HepG2 (cell line): ENCODE measurements around the gene U2AF1L4. TPM values are rescaled to one million over a fixed set of nuclear protein-coding genes. Genes with fewer than 3 reads are reported as not detected.
A peak's percentile ranks its signal among the peaks of the same experiment; 100 is the strongest.

Experiments used
- ARNT ChIP-seq: fragments of 450-650 bp; IDR thresholded peaks from 2 replicates; pipeline ENCODE4 v1.6.1; 2017
- IKZF1 ChIP-seq: fragments of 450-650 bp; IDR thresholded peaks from 2 replicates; pipeline ENCODE4 v1.7.1; 2016
- JUNB ChIP-seq: sonication (generic); formaldehyde crosslinking; IDR thresholded peaks from 2 replicates; pipeline ENCODE4 v1.8.0; 2022; ENCODE audit warnings: missing genetic modification reagents, mild to moderate bottlenecking, borderline replicate concordance
- KLF12 ChIP-seq: sonication (generic); formaldehyde crosslinking; IDR thresholded peaks from 2 replicates; pipeline ENCODE4 v1.4.0; 2020; ENCODE audit warnings: missing genetic modification reagents, borderline replicate concordance
- KLF13 ChIP-seq: sonication (generic); formaldehyde crosslinking; IDR thresholded peaks from 2 replicates; pipeline ENCODE4 v1.4.0; 2020; ENCODE audit warnings: mild to moderate bottlenecking, missing genetic modification reagents
- SIN3A ChIP-seq: IDR thresholded peaks from 2 replicates; pipeline ENCODE4 v1.6.1; 2011; ENCODE audit warnings: low read depth, mild to moderate bottlenecking, control low read depth, low read length, borderline replicate concordance
- ZNF10 ChIP-seq: sonication (generic); formaldehyde crosslinking; IDR thresholded peaks from 2 replicates; pipeline ENCODE4 v1.4.0; 2020; ENCODE audit warnings: mild to moderate bottlenecking, low read depth, missing genetic modification reagents, borderline replicate concordance
- ZNF530 ChIP-seq: sonication (generic); formaldehyde crosslinking; IDR thresholded peaks from 2 replicates; pipeline ENCODE4 v1.5.0; 2020; ENCODE audit warnings: low read depth, mild to moderate bottlenecking, missing genetic modification reagents
- polyA plus RNA-seq, 8 experiments: library from polyadenylated mRNA; depleted of rRNA in 3 of 8; stranded (reverse) in 7 of 8; unstranded in 1 of 8; fragments of >200 nt; fragmentation: Illumina TruSeq in 4 of 8; extraction: Trizol in 4 of 8; gene quantifications; 2 replicates each; pipeline versions ENCODE4 v1.2.1 to v1.2.3, GENCODE V29; 2011 to 2016; ENCODE audit warnings: low read depth in 4 of 8, missing spikeins in 1 of 8, mixed read lengths in 1 of 8; ENCODE audit not compliant: insufficient read depth in 1 of 8
- total RNA-seq, 5 experiments: library from RNA; depleted of rRNA; stranded (reverse); fragments of >200 nt; fragmentation: Illumina TruSeq; extraction: Trizol; gene quantifications; 2 replicates each; pipeline ENCODE4 v1.2.3, GENCODE V29; 2016; ENCODE audit warnings: low read depth in 1 of 5
- TF ChIP-seq, protein P1 (sequence below): IDR thresholded peaks from 2 replicates; pipeline ENCODE4 v1.6.1; 2016; ENCODE audit warnings: low read depth, control low read depth
- TF ChIP-seq, protein P2 (sequence below), 2 experiments: sonication (generic) in 1 of 2; formaldehyde crosslinking in 1 of 2; IDR thresholded peaks; 2 replicates each; pipeline versions ENCODE4 v1.4.0 to v1.6.1; 2016 to 2020; ENCODE audit warnings: borderline replicate concordance in 1 of 2, low read depth in 1 of 2, mild to moderate bottlenecking in 1 of 2, missing genetic modification reagents in 1 of 2
- TF ChIP-seq, protein P3 (sequence below): sonication (generic); formaldehyde crosslinking; IDR thresholded peaks from 2 replicates; pipeline ENCODE4 v1.4.0; 2020; ENCODE audit warnings: low read depth, mild to moderate bottlenecking, missing genetic modification reagents
- TF ChIP-seq, protein P4 (sequence below): sonication (generic); formaldehyde crosslinking; IDR thresholded peaks from 2 replicates; pipeline ENCODE4 v1.5.1; 2020; ENCODE audit warnings: mild to moderate bottlenecking, moderate library complexity, missing genetic modification reagents
- TF ChIP-seq, protein P5 (sequence below): sonication (generic); formaldehyde crosslinking; conservative IDR thresholded peaks from 2 replicates; pipeline ENCODE4 v1.4.0; 2020; ENCODE audit warnings: missing genetic modification reagents
- TF ChIP-seq, protein P6 (sequence below), 2 experiments: sonication (generic) in 1 of 2; formaldehyde crosslinking in 1 of 2; IDR thresholded peaks; 2 replicates each; pipeline versions ENCODE4 v1.5.1 to v1.6.1; 2011 to 2020; ENCODE audit warnings: borderline replicate concordance in 1 of 2, low read depth in 1 of 2, low read length in 1 of 2, mild to moderate bottlenecking in 1 of 2, missing genetic modification reagents in 1 of 2, moderate library complexity in 1 of 2

The U2AF1L4 gene
- total and polyA plus RNA-seq, 2 of the 13 experiments (the other 11 are each of a cell fraction or from before 2014, with no cell fraction given), result 7.9 to 15.4 TPM

DNA sequence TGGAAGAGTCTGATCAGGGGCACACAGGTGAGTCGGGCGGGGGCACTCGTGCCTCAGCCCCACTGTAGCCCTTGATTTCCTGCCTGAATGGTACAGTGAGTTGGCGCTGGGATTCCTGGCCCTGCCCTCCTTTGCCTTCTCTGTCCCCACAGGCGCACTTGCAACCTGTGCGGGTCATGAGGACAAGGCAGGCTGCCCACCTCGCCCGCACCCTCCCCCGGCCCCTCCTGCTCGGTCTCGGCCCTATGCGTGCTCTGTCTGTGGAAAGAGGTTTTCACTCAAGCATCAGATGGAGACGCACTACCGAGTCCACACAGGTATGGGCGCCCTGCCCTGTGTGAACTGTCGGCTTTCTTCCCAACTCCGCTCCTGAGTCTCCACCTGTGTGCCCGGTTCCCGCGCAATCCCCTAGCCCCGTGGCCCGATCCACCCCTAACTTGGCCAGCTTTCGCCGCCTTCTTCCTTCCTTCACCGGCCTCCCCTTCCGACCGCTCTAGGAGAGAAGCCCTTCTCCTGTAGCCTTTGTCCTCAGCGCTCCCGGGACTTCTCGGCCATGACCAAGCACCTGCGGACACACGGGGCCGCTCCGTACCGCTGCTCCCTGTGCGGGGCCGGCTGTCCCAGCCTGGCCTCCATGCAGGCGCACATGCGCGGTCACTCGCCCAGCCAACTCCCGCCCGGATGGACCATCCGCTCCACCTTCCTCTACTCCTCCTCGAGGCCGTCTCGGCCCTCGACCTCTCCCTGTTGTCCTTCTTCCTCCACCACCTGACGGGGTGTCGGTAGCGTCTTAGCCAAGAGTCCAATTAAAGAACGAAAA lies 29.0 kb downstream of the U2AF1L4 start (continued):
- no peak for TF ChIP-seq ZNF530 (CRISPR knock-in tag)
- TF ChIP-seq, protein P1, sequence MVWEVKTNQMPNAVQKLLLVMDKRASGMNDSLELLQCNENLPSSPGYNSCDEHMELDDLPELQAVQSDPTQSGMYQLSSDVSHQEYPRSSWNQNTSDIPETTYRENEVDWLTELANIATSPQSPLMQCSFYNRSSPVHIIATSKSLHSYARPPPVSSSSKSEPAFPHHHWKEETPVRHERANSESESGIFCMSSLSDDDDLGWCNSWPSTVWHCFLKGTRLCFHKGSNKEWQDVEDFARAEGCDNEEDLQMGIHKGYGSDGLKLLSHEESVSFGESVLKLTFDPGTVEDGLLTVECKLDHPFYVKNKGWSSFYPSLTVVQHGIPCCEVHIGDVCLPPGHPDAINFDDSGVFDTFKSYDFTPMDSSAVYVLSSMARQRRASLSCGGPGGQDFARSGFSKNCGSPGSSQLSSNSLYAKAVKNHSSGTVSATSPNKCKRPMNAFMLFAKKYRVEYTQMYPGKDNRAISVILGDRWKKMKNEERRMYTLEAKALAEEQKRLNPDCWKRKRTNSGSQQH (CRISPR knock-in tag), result 0 out of 2 replicates have a peak, but pooled peaks have one; percentile 5
- TF ChIP-seq ARNT, result no peak
- TF ChIP-seq KLF13 (CRISPR knock-in tag), result peak; percentile 80; the same call in 1 of the 2 replicates
- TF ChIP-seq, protein P2, sequence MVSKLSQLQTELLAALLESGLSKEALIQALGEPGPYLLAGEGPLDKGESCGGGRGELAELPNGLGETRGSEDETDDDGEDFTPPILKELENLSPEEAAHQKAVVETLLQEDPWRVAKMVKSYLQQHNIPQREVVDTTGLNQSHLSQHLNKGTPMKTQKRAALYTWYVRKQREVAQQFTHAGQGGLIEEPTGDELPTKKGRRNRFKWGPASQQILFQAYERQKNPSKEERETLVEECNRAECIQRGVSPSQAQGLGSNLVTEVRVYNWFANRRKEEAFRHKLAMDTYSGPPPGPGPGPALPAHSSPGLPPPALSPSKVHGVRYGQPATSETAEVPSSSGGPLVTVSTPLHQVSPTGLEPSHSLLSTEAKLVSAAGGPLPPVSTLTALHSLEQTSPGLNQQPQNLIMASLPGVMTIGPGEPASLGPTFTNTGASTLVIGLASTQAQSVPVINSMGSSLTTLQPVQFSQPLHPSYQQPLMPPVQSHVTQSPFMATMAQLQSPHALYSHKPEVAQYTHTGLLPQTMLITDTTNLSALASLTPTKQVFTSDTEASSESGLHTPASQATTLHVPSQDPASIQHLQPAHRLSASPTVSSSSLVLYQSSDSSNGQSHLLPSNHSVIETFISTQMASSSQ (IDR thresholded peaks at IDR 0.05; ENCODE audit: low read depth), result no peak
- TF ChIP-seq, protein P2 (CRISPR knock-in tag; IDR thresholded peaks at IDR 0.05; ENCODE audit: borderline replicate concordance), result no peak
- no peak for TF ChIP-seq KLF12
- TF ChIP-seq, protein P3, sequence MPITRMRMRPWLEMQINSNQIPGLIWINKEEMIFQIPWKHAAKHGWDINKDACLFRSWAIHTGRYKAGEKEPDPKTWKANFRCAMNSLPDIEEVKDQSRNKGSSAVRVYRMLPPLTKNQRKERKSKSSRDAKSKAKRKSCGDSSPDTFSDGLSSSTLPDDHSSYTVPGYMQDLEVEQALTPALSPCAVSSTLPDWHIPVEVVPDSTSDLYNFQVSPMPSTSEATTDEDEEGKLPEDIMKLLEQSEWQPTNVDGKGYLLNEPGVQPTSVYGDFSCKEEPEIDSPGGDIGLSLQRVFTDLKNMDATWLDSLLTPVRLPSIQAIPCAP (CRISPR knock-in tag), result 0 out of 2 replicates have a peak, but pooled peaks have one; percentile 53
- TF ChIP-seq IKZF1, result no peak
- TF ChIP-seq, protein P4, sequence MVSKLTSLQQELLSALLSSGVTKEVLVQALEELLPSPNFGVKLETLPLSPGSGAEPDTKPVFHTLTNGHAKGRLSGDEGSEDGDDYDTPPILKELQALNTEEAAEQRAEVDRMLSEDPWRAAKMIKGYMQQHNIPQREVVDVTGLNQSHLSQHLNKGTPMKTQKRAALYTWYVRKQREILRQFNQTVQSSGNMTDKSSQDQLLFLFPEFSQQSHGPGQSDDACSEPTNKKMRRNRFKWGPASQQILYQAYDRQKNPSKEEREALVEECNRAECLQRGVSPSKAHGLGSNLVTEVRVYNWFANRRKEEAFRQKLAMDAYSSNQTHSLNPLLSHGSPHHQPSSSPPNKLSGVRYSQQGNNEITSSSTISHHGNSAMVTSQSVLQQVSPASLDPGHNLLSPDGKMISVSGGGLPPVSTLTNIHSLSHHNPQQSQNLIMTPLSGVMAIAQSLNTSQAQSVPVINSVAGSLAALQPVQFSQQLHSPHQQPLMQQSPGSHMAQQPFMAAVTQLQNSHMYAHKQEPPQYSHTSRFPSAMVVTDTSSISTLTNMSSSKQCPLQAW (CRISPR knock-in tag), result 0 out of 2 replicates have a peak, but pooled peaks have one; percentile 12
- no peak for TF ChIP-seq ZNF10 (CRISPR knock-in tag)
- TF ChIP-seq, protein P5, sequence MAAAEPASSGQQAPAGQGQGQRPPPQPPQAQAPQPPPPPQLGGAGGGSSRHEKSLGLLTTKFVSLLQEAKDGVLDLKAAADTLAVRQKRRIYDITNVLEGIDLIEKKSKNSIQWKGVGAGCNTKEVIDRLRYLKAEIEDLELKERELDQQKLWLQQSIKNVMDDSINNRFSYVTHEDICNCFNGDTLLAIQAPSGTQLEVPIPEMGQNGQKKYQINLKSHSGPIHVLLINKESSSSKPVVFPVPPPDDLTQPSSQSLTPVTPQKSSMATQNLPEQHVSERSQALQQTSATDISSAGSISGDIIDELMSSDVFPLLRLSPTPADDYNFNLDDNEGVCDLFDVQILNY (CRISPR knock-in tag), result peak; percentile 52; the same call in 1 of the 2 replicates
- no peak for TF ChIP-seq SIN3A
- no peak for TF ChIP-seq JUNB
- TF ChIP-seq, protein P6, sequence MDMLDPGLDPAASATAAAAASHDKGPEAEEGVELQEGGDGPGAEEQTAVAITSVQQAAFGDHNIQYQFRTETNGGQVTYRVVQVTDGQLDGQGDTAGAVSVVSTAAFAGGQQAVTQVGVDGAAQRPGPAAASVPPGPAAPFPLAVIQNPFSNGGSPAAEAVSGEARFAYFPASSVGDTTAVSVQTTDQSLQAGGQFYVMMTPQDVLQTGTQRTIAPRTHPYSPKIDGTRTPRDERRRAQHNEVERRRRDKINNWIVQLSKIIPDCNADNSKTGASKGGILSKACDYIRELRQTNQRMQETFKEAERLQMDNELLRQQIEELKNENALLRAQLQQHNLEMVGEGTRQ (IDR thresholded peaks at IDR 0.05; ENCODE audit: low read depth, low read length), result no peak
- TF ChIP-seq, protein P6 (CRISPR knock-in tag; IDR thresholded peaks at IDR 0.05; ENCODE audit: borderline replicate concordance), result no peak; the same call in 1 of the 2 replicates
